ENCODE results near the gene PRDM1. TPM values are rescaled to one million over a fixed set of nuclear protein-coding genes. Genes with fewer than 3 reads are reported as not detected.

The PRDM1 gene
- total RNA-seq, 4 donors from 2014 or later, result 7.0 to 20.8 (median 10.3) TPM

GRCh38 chr6:106101466-106101865, 15.3 kb downstream of the PRDM1 start:
- ATAC-seq (ENCODE audit: low FRiP score), result no peak
- no peak for TF ChIP-seq CTCF (IDR thresholded peaks at IDR 0.05)
- no peak for DNase-seq (ENCODE audit: low spot score)

GRCh38 chr6:106102034-106102433, 15.9 kb downstream of the PRDM1 start:
- no peak for TF ChIP-seq CTCF (IDR thresholded peaks at IDR 0.05)
- DNase-seq (ENCODE audit: low spot score) (no peak), ATAC-seq (ENCODE audit: low FRiP score) (no peak)

GRCh38 chr6:106102967-106103727, 17.0 kb downstream of the PRDM1 start:
- no peak for TF ChIP-seq CTCF (IDR thresholded peaks at IDR 0.05)

GRCh38 chr6:106103728-106104109, 17.6 kb downstream of the PRDM1 start:
- TF ChIP-seq CTCF (IDR thresholded peaks at IDR 0.05), result no peak
- ATAC-seq (ENCODE audit: low FRiP score) (no peak), DNase-seq (ENCODE audit: low spot score) (no peak)

More at GRCh38 chr6:106102967-106103727, 17.0 kb downstream of the PRDM1 start:
- DNase-seq (ENCODE audit: low spot score) (no peak), ATAC-seq (ENCODE audit: low FRiP score) (no peak)

DNA sequence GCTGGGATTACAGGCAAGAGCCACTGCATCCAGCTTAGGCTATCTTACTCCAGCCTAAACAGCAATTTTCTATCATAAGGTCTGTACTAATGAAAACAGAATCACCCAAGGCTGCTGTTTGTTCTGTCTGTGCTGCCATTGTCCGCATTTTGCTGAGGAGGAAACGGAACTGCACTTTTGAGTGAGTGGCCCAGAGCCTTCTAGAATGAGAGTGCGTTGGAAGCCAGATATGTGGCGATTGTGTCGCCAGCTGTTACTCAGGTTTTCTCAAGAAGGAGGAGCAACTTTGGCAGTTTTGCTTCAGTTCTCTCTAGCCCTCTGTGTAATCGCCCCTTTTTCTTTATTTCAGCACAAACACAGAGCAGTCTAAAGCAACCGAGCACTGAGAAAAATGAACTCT, 18.3 kb downstream of the PRDM1 start:
- no peak for DNase-seq (ENCODE audit: low spot score)
- no peak for TF ChIP-seq CTCF (IDR thresholded peaks at IDR 0.05)
- no peak for ATAC-seq (ENCODE audit: low FRiP score)

GRCh38 chr6:106104941-106105340, 18.8 kb downstream of the PRDM1 start:
- DNase-seq (ENCODE audit: low spot score) (no peak), ATAC-seq (ENCODE audit: low FRiP score) (no peak)
- TF ChIP-seq CTCF (IDR thresholded peaks at IDR 0.05), result no peak

GRCh38 chr6:106105493-106105892, 19.4 kb downstream of the PRDM1 start:
- DNase-seq (ENCODE audit: low spot score) (no peak), ATAC-seq (ENCODE audit: low FRiP score) (no peak)
- no peak for TF ChIP-seq CTCF (IDR thresholded peaks at IDR 0.05)
